ENCODE data around the gene FAM228B. TPM values are rescaled to one million over a fixed set of nuclear protein-coding genes. Genes with fewer than 3 reads are reported as not detected.

Gene FAM228B
- total RNA-seq, 4 donors from 2014 or later: 4.1 to 14.6 (median 7.5) TPM

DNA sequence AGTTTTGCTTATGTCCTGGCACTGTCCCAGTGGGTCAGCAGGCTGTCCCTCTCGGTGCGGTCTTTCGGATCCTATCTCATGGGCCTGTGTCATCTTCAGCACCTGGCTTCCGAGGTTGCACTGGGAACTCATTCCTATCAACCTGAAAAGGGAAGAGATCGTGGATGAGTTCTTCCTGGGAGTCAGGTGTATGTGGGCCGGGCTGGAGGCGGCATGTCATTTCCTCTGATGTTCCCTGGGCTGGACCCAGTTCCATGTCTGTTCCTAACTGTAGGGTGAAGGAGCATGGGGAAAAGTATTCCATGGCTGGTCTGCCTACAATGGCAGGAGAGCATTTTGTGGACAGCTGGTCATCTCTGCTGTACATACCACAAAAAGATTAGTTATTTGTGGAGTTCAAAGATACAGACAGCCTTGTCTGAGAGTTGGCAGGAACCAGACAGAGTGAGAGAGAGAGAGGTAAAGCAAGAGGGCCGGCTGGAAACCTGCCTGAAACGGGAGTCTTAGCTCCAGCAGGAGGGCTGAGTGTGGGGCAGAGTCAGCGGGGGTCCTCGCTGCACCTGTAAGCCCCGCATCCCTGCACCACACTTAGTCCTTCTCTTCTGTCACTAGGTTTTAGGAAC is 76.8 kb downstream of the FAM228B start:
- DNase-seq (ENCODE audit: low spot score in 2 of 2): no peak
- no peak for TF ChIP-seq POLR2A (IDR thresholded peaks at IDR 0.05)
- 90% methylated on average over 12 of the region's 12 CpGs for WGBS
- Histone ChIP-seq H3K9me3 (peaks cover 4% of the 10 kb centered on the region), H3K27ac (no peak overlapping the region), H3K36me3 (peaks cover 26% of the 10 kb centered on the region), H3K4me1 (no peaks in the 10 kb centered on the region), H3K4me3 (no peak overlapping the region), H3K27me3 (no peaks in the 10 kb centered on the region)

DNA sequence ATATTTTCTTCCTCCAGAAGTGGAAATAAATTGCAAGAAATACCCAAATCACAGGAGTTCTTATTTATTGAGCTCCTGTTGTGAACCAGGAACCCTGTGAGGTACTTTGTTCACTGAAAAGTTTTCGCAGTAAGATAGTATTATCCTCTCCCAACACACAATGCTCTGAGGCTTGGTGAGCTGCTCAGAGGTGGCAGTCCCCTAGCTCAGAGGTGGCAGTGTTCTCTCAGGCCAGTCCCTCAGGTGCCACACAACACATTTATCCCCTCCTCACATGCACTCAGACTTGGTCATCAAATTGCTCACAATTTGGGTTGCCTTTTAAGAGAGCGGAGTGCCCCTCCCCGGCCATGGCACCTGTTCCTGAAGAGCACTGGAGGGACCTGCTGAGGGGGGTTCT is 77.5 kb downstream of the FAM228B start:
- H3K4me3 ChIP-seq: no peak overlapping the region
- 100% methylated on average over 3 of the region's 3 CpGs for WGBS
- H3K4me1 ChIP-seq: no peaks in the 10 kb centered on the region
- H3K27me3 ChIP-seq: no peaks in the 10 kb centered on the region
- no peak for DNase-seq (ENCODE audit: low spot score in 2 of 2)
- H3K9me3 ChIP-seq: peaks cover 4% of the 10 kb centered on the region
- H3K27ac ChIP-seq: no peak overlapping the region
- TF ChIP-seq POLR2A (IDR thresholded peaks at IDR 0.05) (no peak), POLR2AphosphoS5 (IDR thresholded peaks at IDR 0.05) (no peak), EP300 (IDR thresholded peaks at IDR 0.05) (no peak), CTCF (IDR thresholded peaks at IDR 0.05) (no peak)
- H3K36me3 ChIP-seq: peaks cover 33% of the 10 kb centered on the region

DNA sequence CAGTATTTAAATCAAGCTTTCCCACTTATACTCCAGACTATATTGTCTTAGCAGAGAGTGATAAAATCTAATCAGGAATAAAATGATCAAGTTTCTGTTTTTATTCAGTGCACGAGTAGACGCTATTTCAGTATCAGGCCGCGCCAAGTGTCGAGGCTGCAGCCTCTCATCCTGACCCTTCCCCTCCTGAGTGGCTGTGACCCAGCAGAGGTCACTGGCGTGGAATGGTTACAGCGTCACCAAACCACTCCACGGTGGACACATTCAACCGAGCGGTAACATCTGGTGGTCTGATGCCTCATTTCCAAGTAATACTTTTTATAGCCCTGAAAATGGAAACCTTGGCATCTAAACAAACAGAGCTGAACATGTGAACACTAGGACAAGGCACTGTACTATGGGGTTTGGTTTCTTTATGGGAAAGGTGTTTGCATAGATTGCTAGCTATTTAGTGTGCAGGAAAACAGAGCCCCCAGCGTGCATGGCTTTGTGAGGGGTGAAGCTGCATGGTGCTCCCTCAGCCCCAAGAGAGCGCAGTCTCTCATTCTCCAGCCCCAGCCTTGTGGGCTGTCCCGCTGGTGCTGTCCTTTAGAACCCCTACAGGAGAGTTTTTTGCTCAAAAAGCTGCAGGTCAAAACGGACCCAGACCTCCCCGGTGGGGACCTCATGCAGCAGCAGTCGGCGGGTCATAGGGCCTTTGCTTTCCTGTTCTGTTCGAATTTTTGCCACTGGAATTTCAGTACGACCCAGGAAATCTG is 79.9 kb downstream of the FAM228B start:
- 88% methylated on average over 19 of the region's 19 CpGs for WGBS
- peaks cover 55% of the 10 kb centered on the region for H3K36me3 ChIP-seq
- H3K27ac ChIP-seq: no peak overlapping the region

DNA sequence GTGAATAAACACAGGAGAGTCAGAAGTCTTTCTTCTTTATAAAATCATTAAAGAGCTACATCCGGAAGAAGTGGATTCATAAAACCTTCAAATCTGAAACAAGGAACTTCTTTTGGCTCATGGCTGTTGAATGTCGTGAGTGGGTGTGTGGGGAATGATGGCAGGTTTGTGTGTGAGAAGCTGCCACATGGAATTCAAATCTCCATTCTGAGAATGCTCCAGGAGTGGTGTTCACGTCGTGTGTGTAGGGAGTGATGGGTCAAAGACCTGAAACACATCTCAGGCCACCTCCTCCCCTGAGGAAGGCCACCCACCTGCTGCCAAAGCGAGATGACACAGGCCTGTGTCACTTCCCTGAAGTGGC is 80.5 kb downstream of the FAM228B start:
- Histone ChIP-seq H3K36me3 (peaks cover 61% of the 10 kb centered on the region), H3K9me3 (no peaks in the 10 kb centered on the region), H3K27ac (no peak overlapping the region), H3K27me3 (no peaks in the 10 kb centered on the region), H3K4me3 (no peak overlapping the region), H3K4me1 (no peaks in the 10 kb centered on the region)
- no peak for DNase-seq (ENCODE audit: low spot score in 2 of 2)
- TF ChIP-seq CTCF (IDR thresholded peaks at IDR 0.05): no peak
- TF ChIP-seq EP300 (IDR thresholded peaks at IDR 0.05): no peak
- TF ChIP-seq POLR2A (IDR thresholded peaks at IDR 0.05): no peak
- no peak for TF ChIP-seq POLR2AphosphoS5 (IDR thresholded peaks at IDR 0.05)
- 74% methylated on average over 4 of the region's 5 CpGs for WGBS

More for the DNA sequence above, 79.9 kb downstream of the FAM228B start:
- Histone ChIP-seq H3K9me3 (no peaks in the 10 kb centered on the region), H3K4me3 (no peak overlapping the region), H3K27me3 (no peaks in the 10 kb centered on the region), H3K4me1 (no peaks in the 10 kb centered on the region)
- TF ChIP-seq POLR2A (IDR thresholded peaks at IDR 0.05): no peak
- no peak for TF ChIP-seq EP300 (IDR thresholded peaks at IDR 0.05)
- TF ChIP-seq POLR2AphosphoS5 (IDR thresholded peaks at IDR 0.05): no peak
- TF ChIP-seq CTCF (IDR thresholded peaks at IDR 0.05): no peak
- no peak for DNase-seq (ENCODE audit: low spot score in 2 of 2)

- Histone ChIP-seq H3K9me3 (no peaks in the 10 kb centered on the region), H3K4me1 (no peaks in the 10 kb centered on the region), H3K27me3 (no peaks in the 10 kb centered on the region), H3K27ac (no peak overlapping the region), H3K4me3 (no peak overlapping the region), H3K36me3 (peaks cover 68% of the 10 kb centered on the region)
- TF ChIP-seq POLR2AphosphoS5 (IDR thresholded peaks at IDR 0.05) (no peak), POLR2A (IDR thresholded peaks at IDR 0.05) (no peak), CTCF (IDR thresholded peaks at IDR 0.05) (no peak), EP300 (IDR thresholded peaks at IDR 0.05) (no peak)
- DNase-seq (ENCODE audit: low spot score in 2 of 2): no peak
- WGBS: 93% methylated on average over 10 of the region's 12 CpGs
These were observed 81.2 kb downstream of the FAM228B start for GRCh38 chr2:24204505-24204904.
